ENCODE measurements around the gene OR51A7.

- TF ChIP-seq CTCF (IDR thresholded peaks at IDR 0.05; ENCODE audit: borderline replicate concordance, extremely low read depth, low read length, poor library complexity, severe bottlenecking) (no peak), EZH2 (IDR thresholded peaks at IDR 0.05; ENCODE audit: borderline replicate concordance, low read depth, low read length, severe bottlenecking) (no peak)
Measured at GRCh38 chr11:4884361-4884760, 19.2 kb upstream of the OR51A7 start.
